Omental fat pad (tissue), 4 donors: Measurements from ENCODE around the gene PPP1R11. TPM values are rescaled to one million over a fixed set of nuclear protein-coding genes. Genes with fewer than 3 reads are reported as not detected.

Source experiments
- ATAC-seq: fragments of 150-250 bp; one replicate; pipeline ENCODE4 v1.9.1; 2016; ENCODE audit warnings: mild to moderate bottlenecking, moderate library complexity; ENCODE audit not compliant: low FRiP score
- DNase-seq: peaks from one replicate; pipeline ENCODE4 v3.0.0-alpha.2; 2019; ENCODE audit warnings: low spot score
- total RNA-seq, 4 donors: library from RNA; depleted of rRNA; stranded (reverse); fragments of >200 nt; gene quantifications; one replicate each; pipeline ENCODE4 v1.1.0, GENCODE V29; 2016
- TF ChIP-seq, protein P1 (sequence below), 3 donors: fragments of 450-650 bp; IDR thresholded peaks; one replicate each; pipeline ENCODE4 v1.5.1; 2016 to 2017; ENCODE audit warnings: antibody characterized with exemption in 3 of 3, mild to moderate bottlenecking in 3 of 3, moderate library complexity in 2 of 3

PPP1R11 gene
- total RNA-seq, 4 donors from 2014 or later = 27.9 to 38.4 (median 30.7) TPM

GRCh38 chr6:30042914-30043313, 24.1 kb upstream of the PPP1R11 start:
- ATAC-seq = no peak
- no peak for DNase-seq
- TF ChIP-seq, protein P1, sequence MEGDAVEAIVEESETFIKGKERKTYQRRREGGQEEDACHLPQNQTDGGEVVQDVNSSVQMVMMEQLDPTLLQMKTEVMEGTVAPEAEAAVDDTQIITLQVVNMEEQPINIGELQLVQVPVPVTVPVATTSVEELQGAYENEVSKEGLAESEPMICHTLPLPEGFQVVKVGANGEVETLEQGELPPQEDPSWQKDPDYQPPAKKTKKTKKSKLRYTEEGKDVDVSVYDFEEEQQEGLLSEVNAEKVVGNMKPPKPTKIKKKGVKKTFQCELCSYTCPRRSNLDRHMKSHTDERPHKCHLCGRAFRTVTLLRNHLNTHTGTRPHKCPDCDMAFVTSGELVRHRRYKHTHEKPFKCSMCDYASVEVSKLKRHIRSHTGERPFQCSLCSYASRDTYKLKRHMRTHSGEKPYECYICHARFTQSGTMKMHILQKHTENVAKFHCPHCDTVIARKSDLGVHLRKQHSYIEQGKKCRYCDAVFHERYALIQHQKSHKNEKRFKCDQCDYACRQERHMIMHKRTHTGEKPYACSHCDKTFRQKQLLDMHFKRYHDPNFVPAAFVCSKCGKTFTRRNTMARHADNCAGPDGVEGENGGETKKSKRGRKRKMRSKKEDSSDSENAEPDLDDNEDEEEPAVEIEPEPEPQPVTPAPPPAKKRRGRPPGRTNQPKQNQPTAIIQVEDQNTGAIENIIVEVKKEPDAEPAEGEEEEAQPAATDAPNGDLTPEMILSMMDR (IDR thresholded peaks at IDR 0.05) = no peak

DNA sequence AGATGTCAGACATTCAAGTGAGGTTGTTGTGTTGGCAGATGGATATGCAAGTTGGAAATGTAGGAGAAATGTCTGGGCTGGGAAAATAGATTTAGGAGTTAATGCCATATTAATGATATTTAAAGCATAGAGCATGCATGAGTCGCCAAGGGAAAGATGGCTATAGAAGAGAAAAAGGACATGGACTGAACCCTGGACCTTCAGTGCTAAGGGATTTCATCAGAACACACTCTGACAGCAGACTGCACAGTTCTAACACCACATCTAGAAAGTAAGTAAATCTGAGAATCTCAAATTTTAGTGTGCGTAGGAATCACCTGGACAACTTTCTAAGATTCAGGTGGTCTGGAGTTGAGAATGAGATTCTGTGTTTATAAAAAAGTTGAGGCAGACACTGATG, 23.3 kb upstream of the PPP1R11 start:
- TF ChIP-seq, protein P1 (IDR thresholded peaks at IDR 0.05) = no peak
- DNase-seq (no peak), ATAC-seq (no peak)

GRCh38 chr6:30044630-30045029, 22.4 kb upstream of the PPP1R11 start:
- TF ChIP-seq, protein P1 (IDR thresholded peaks at IDR 0.05) = no peak
- no peak for DNase-seq
- ATAC-seq = no peak

GRCh38 chr6:30047220-30047619, 19.8 kb upstream of the PPP1R11 start:
- TF ChIP-seq, protein P1 (IDR thresholded peaks at IDR 0.05) = no peak
- no peak for DNase-seq
- no peak for ATAC-seq

DNA sequence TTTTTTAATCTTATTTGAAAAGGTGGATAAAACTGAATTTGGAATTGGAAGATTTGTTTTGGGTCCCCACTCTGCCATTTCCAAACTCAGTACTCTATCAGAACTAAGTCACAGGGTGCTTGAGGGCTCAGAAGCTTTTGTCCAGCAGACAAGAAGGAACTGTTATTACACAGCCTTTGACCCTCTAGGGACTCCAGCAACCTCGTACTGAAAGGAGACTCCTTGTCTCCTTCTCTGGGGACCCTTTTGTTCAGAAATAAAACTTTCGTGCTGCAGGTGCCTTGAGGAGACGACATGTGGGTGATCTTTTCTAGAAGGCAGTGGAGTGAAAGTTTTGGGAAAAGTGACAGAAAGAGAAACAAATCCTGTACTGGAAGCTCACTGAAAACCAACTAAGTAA, 13.3 kb upstream of the PPP1R11 start:
- no peak for ATAC-seq
- TF ChIP-seq, protein P1 (IDR thresholded peaks at IDR 0.05) = no peak
- DNase-seq = no peak

- TF ChIP-seq, protein P1 (IDR thresholded peaks at IDR 0.05) = no peak
- no peak for ATAC-seq
- no peak for DNase-seq
Measured at GRCh38 chr6:30055513-30055912, 11.5 kb upstream of the PPP1R11 start.

- ATAC-seq = peak; percentile 34
- no peak for DNase-seq
- TF ChIP-seq, protein P1 (IDR thresholded peaks at IDR 0.05) = no peak
Measured at GRCh38 chr6:30060606-30061091, 6.3 kb upstream of the PPP1R11 start.
